Measurements from ENCODE around the gene PIGN.

Gene PIGN

DNA sequence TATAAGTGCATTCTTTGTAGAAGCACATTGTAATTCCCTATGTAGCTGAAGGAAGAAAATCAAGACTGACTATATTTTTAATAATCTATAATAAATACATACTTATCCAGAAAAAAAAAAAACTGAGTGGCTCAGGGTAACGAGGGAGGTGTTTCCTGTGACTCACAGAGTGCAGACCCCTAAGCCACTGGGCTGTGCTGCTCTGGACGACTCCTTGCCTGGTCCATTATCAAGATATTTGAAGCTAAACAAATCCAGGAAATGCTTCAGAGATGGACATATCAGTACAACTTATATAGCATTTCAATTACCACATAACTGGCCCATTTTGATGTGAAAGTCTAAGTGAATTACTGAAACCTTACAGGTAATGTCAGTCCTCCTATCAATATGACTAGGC lies 80.6 kb downstream of the PIGN start:
- DNase-seq: no peak

DNA sequence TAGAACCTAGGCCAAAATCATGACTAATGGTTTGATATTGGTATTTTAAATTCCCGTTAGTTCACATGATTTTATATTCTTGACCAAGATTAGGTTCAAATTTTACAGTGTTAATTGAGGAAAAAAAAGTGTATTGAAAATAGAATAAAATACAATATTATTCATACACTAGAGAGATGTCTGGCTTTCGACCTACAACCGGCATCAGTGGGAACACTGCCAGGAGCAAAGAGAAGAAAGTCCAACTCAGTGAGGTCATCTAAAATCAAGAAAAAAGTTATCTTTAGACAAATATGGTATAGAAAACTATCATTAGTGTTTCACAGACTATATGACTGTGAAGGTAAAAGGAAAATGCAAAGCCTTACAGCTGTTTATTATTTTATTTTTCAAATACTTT lies 81.5 kb downstream of the PIGN start:
- no peak for DNase-seq

DNA sequence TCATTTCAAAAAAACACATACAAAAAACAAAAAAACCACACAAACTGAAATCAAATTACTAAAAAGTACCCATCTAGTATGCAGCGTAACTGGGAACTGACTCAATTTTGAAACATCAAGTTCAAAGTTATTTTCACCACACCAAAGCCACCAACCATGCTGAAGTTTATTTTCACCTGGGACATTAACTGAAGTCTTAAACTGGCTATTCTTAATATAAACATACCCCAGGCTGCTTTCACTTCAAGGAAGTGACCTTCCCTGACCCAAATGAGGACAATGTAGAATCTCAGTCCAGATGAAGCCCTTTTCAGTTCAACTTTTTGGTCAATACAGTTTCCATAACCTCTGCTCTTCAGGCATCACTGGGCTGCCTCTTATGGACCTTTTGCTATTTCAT lies 84.6 kb downstream of the PIGN start:
- no peak for DNase-seq

DNA sequence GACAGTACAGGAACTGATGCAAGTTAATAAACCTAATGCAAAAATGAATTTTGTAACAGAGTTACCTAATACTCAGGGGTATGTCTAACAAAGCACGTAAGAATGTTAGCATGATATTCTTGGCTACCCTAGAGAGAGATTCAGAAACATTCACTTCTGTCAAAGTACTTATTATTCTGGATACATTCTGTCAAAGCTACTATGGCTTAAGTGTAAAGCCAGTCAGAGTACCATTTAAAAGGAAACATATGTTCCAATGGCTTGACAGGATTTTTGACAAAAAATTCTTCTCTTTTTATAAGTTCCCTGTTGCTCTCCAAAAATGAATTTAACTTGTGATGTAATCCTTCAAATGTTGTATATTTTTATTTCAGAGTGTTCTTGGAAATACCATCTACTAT lies 85.5 kb downstream of the PIGN start:
- DNase-seq: no peak

DNA sequence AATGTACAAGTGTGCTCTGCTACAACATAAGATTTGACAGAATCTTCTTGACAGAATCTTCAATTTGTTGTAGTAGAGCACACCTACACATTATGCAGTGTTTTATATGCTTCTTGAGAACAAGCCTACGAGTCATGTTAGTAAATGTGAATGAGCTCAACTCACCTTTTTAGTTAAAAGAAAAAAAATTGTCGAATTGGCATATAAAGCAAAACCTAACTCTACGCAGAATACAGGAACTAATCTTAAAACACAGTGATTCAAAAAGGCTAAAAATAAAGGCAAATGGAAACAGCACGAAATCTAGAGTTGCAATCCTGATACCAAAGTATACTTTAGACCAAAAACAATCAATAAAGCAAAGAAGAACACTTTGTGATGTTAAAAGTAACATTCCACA lies 87.9 kb downstream of the PIGN start:
- no peak for DNase-seq

DNA sequence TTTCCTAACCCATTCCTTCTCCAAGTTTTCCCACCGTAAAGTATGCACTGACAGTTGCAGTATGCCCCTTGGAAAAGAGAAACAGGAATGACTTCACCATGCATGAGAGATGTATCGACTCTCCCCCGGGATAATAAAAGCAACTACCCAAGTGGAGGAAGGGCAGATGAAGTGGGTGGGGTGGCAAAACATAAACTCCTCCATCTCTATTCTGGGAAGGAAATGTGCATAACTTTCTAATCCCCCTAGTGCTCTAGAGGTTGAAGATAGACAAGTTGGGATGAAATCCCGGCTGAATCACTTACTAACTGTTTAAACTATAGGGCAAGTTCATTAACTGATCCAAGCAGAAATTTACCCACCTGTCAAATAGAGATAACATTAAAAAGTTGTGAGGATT lies 89.2 kb downstream of the PIGN start:
- DNase-seq: no peak

DNA sequence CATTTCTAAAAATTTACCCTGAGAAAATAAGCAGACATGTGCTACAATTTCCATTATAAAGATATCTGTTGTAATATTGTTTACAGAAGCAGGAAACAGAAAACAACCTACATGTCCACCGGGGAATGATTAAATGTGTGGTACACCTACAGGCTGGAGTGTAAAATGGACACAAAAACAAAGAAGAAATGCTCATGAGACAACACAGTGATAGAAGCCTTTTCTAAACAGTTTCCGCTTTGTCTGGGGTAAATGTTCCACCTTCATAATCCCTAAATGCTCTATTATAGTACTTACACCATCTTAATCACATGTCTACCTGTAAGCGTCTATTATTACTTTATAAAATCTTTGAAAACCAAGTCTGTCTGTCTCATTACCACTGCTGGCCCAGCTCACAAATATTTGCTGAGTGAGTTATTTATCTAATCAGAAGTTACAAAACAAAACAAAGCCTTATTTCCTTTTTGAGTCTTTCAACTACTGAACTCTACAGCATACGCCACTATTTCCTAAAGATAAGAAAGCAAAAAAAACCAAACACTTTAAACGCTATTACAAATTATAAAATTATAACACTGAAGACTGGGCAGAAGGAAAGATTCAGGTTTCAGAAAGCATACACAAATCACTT lies 95.3 kb downstream of the PIGN start:
- DNase-seq: no peak

DNA sequence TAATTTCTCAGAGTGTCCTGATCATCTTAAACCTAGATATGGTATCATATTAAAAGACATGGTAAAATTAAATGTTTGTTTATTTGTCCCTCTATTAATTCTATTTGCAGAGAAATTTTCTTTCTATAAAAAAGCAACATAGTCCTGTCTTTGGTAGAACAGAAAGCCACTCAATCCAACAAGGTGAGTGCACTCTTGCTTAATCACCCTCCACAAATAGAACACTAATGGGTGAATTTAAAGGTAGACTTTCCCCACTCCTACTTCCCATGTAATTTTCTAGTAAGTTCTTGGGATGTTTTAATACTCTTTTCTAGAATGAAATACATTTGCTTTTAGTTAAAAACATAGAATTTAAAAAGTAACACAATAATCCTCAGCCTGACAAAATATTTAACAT lies 97.7 kb downstream of the PIGN start:
- DNase-seq: no peak

DNA sequence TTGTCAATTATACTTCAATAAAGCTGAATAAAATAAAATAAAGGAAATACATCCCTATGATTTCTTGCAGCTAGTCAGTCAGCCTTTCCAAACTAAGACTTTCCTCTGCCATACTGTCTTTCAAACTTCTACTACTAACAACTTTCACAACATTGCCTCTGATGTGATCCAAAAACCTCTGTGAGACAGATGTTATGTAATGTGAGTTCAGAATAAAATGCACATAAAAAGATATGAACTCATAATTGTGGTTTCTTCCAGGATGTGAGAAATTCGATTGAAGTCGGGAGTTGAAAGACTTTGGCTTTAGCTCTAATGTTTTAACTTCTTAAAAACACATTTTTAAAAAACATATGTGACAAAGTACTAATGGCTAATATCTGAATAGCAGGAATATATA lies 98.7 kb downstream of the PIGN start:
- DNase-seq: no peak

DNA sequence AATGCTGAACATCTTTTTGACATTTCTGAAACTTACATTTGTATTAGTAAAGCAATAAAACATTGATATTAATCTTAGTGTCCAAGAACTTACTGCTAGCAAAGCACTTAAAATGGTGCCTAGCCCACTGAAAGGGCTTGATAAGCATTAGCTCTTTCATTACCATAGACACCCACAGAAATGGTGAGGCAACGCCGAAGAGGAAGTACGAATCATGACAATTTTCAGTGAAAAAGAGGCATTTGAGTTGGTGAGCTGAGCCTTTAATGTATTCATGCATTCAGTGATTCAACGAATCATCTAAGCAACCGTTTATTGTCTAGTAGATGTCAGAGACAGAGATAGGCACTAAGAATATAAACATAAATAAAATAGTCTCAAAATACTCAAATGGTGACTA lies 101.1 kb downstream of the PIGN start:
- no peak for DNase-seq

DNA sequence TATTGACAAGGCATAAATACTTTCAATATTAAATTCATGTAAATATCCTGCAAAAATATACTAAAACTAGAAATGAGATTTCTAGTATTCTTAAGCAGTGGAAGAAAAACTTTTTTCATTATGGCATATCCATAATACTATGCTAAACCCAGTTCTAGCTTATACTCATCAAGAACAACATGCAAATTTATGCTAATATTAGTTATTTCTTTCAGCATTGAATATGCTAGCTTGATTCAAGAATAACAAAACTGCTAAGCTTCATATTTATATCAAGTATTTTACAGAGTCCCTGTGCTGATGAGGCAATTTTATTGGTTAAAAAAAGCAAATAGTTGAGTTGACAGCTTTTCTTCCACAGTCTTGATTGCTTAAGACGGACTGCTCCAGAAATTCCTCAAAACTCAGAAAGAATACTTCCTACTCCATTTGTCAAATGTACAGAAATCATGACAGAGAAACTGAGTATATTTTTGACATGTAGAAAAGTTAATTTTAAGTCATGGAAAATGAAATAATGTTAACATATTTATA lies 105.0 kb downstream of the PIGN start:
- DNase-seq: no peak

DNA sequence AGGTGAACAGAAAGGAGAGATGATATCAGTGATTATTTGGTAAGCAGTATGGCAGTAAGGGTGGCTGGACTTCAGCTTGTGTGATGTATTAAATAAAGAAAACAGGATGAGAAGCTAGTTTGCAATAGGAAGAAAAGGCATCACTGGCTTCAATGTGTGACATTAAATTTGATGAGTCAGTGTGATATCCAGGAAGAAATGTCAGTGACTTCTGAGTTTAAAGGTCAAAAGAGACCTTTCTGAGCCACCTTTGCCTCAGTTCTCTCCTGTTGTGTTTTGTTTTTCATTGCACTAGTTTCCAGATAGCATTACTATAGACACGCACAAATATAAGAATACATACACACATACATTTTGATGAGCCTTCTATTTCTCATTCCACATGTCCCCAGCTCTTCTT lies 105.6 kb downstream of the PIGN start:
- no peak for DNase-seq

DNA sequence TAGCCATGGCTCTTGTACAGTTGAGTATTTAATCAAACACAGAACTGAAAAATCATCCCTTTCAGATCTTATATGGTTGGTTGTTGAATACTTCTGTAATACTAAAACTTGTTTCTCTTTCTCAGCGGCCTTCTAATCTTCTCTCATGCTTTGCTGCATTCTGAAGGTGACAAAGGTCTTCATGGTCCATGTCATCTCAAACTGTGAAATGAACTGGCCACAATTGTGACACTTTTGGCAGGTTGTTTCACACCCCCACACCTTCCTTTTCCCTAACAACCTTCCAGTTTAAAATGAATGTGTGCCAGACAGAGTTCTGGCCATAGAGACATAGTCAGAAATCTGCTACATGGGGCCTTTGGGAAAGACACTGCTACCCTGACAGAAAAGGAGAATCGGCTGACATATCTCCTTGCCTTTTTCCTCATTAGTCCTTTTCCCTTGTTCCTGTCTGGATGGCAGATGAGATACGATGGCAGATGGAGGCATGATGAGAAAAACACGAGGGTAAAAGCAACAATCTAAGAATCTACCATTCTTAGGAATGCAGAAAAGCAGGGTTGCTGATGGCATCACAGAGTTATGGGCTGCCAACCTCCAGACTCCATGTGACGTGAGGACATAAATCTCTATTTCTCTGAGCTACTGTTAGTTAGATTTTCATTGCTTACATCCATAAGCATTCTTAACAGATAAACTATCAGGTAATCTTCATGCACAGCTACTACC lies 106.5 kb downstream of the PIGN start:
- DNase-seq: no peak

DNA sequence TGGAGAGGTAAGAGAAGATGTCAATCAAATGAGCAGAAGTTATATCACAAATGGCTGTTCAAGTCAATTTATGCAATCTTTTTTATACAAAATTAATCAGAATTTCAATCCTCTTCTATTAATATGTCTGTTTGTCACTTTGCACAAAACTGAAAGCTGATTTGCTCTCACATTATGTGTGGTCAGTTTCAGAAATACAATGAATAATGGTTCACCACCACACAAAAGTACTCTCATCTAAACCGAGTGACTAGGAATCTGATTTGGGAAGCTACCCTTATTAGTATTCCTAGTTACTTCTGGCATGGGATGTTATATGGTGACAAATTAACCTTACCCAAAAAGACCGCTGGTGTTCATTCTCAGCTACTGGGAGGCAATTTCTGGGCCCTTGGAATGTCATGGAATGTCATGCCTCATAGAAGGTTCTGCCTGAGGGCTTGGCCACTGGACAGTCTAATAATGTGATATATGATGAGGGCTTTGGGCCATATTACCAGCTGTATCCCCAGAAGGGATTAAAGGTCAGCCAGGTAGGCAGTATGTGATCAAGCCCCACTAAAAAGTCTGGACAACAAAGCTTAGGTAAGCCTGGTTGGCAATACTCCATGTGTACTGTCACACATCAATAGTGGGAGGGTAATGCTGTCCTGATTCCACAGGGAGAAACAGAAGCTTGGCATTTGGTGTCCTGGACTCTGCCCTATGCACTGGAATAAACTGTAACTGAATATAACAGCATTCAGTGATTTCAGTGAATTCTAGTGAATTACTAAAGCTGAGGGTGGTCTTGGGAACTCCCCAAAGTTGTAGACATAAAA lies 113.2 kb downstream of the PIGN start:
- DNase-seq: no peak

DNA sequence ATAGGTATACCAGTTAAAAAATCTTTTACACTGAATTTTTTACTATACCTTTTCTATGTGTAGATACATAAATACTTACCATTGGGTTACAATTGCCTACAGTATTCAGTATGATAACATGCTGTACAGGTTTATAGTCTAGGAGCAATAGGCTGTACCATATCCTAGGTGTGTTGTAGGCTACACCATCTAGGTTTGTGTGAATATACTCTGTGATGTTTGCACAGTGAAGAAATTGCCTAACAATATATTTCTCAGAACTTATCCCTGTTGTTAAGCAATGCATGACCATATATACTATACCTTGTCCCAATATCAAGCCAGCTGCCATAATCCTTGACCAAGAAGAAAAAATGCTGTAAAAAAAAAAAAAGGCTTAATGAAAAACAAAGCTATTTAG lies 114.5 kb downstream of the PIGN start:
- DNase-seq: no peak

DNA sequence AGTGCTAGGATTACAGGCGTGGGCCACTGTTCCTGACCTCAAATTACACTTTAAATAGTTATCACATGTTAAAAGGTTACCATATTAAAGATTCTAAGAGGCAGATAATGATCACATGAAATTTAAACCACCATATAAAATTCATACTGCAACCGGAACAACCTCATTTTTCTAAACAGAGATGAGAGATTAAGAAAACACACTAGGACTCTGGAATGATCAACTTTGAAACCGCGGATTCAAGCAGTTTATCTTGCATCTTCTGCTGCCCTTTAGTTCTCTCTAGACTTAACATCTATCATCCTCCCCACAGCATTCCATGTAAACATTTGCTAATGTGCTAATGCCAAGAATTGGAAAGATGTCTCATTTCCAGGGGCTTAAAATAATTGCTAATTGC lies 115.8 kb downstream of the PIGN start:
- DNase-seq: no peak

DNA sequence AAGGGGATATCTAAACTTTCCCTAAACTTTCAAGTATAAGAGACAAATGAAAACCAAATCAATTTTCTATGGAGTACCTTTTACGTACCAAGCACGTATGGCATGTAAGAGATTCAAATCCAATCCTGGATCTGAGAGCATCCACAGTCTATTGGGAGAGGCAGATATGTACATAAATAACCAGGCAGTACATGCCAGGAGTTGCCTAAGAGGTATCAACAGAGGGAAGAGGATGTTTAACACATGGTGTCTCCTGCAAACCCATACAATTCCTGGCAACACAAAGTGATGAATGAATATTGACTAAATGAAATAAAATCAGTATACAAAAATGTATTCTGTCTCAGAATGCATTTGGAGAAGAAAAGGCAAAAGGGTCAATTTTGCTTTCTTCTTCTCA lies 116.6 kb downstream of the PIGN start:
- no peak for DNase-seq

DNA sequence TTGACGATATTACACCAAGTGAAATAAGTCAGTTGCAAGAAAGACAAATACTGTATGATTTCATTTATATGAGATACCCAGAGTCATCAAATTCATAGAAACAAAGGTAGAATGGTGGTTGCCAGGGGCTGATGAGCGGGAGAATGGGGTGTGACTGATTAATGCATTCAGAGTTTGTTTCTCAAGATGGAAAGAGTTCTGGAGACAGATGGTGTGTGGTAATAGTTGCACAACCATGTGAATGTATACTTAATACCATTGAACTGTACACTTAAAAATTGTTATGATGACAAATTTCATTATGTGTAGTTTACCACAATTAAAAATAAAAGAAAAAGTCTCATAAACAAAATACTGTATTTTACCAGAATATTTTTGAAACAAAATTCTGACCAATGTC lies 117.3 kb downstream of the PIGN start:
- DNase-seq: no peak

DNA sequence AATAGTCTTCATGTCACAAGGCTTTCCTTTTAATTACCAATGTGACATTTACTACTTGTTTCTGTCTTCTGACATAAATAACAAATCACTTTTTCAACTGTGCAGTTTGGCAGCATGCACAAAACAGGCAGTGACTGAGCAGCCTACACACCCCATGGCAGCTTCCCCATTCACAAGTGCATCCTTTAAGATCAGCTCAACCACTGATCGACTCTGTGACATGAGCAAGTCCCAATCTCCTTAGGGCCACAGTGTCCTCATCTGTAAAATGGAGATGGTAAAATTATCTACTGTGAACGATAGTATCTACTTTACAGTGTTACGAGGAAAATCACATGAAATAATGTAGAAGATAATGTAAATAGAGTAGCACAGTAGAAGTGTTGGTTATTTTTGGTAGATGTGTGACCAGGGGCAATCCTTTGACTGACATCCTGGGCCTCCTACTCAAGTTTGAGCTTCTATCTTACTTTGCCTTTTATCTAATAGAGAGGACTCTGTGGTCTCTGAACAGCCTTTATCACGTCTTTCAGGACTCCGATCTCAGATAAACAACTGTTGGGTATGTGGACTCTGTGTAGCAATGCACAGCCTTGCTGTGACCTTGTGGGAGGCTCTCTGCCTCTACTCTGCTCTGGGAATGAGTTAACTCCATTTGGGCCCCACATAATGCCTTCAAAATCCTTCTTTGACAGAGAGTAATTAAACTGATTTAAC lies 120.6 kb downstream of the PIGN start:
- DNase-seq: no peak

DNA sequence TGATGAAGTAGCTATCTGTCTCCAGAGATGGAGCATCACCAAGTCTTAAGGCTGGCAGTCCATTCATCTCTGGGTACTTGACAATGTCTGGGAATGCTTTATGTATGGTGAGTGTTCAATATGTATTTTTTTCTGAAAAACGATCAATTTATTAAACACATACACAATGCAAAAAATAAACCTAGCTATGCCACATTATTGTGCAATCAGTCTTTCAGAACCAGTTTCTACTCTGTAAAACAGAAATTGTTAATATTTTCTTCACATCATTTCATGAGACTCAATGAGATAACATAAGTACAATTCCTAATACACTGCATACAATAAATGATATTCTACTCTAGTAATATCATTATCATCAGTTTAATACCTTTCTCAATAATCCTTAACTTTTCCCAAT lies 122.5 kb downstream of the PIGN start:
- DNase-seq: no peak

DNA sequence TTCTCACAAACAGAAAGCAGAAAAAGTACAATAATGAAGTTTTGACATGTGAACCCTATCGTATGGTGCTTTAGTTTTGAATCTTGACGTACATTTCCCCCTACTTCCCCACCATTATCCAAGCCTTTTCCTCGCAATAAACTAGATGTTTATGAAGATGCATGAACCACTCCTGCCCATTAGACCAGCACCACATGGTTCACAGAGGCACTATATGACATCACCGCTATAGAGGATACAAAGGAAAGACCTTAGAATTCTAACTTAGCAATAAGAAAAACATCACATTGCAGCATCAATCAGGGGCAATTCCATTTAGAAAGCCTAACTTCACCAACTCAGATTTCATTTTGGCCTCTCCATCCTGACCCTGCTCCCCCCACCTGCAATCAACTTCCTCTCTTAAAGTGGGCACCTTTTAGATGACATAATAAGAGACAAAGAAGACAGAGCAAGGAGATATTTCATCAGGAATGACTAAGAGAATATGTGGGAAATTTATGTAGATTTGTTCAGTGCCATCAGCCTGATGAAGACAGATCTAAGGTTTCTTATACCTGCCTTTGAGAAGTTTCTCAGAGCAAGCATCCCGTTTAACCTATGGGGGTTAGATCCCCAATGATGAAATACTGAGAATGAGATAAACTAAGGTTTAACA lies 124.9 kb downstream of the PIGN start:
- DNase-seq: no peak

DNA sequence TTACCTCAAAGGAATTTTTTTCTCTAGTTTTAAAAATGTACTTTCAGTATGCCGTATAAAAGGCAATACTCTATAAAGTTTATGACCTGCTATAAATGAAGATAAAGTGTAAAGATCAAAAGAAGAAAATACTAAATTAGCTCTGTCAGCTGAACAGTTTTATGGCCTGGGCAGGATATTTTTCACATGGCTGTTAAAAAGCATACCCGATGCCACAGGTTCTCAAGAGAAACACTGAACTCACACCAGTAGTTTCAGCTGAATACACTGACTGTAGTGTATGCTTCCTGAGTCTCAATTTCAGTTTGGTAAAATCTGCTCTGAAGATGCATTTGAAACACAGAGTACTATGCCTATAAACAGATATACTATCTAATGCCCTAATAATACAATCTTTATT lies 126.0 kb downstream of the PIGN start:
- DNase-seq: no peak

Data from activated naive CD4-positive, alpha-beta T cell treated with anti-CD3 and anti-CD28 coated beads, Interleukin-2, amount 50 U/mL, for 16 hours (primary cell).